ENCODE measurements around the gene CKLF.
"Not testable (repeated sequence)": the region's sequence is repeated elsewhere in the genome, so short reads cannot be mapped to it uniquely, and the experiment has no call there.

The CKLF gene

GRCh38 chr16:66572356-66572755 is 20.0 kb downstream of the CKLF start:
- no peak for DNase-seq

GRCh38 chr16:66574081-66574480 is 21.7 kb downstream of the CKLF start:
- DNase-seq, result peak in 1 of 2 donors; percentile 34

GRCh38 chr16:66574531-66574930 is 22.2 kb downstream of the CKLF start:
- DNase-seq, result no peak

GRCh38 chr16:66575060-66575459 is 22.7 kb downstream of the CKLF start:
- no peak for DNase-seq

GRCh38 chr16:66576296-66576695 is 23.9 kb downstream of the CKLF start:
- no peak for DNase-seq

- DNase-seq, result no peak
These were observed 26.5 kb downstream of the CKLF start, which contains the start of gene CMTM2 for GRCh38 chr16:66578651-66579531. CMTM2 (plus strand) TSS chr16:66579463; CDS start chr16:66579608, 145 bp downstream.

GRCh38 chr16:66580605-66581209 is 28.3 kb downstream of the CKLF start:
- no peak for DNase-seq

- peak; percentile 75 for DNase-seq
These were observed 29.0 kb downstream of the CKLF start for GRCh38 chr16:66581246-66581952.

- DNase-seq, result no peak
These were observed 33.3 kb downstream of the CKLF start for GRCh38 chr16:66585481-66586239.

GRCh38 chr16:66587881-66588600 is 35.7 kb downstream of the CKLF start:
- DNase-seq, result no peak

- peak; percentile 53 to 65 for DNase-seq
These were observed 36.8 kb downstream of the CKLF start for GRCh38 chr16:66588981-66589713.

GRCh38 chr16:66590322-66590721 is 37.9 kb downstream of the CKLF start:
- DNase-seq, result peak in 1 of 2 donors; percentile 30

- DNase-seq, result no peak
These were observed 38.6 kb downstream of the CKLF start for GRCh38 chr16:66591018-66591417.

GRCh38 chr16:66592241-66592640 is 39.9 kb downstream of the CKLF start:
- no peak for DNase-seq

GRCh38 chr16:66592814-66593213 is 40.4 kb downstream of the CKLF start:
- no peak for DNase-seq

- peak; percentile 81 to 83 for DNase-seq
These were observed 42.4 kb downstream of the CKLF start for GRCh38 chr16:66594739-66595138.

- DNase-seq, result not testable (repeated sequence)
These were observed 44.2 kb downstream of the CKLF start for GRCh38 chr16:66596559-66596958.

- peak in 1 of 2 donors; percentile 19 for DNase-seq
These were observed 44.8 kb downstream of the CKLF start for GRCh38 chr16:66596986-66597848.

- DNase-seq, result peak; percentile 31 to 53
These were observed 45.7 kb downstream of the CKLF start for GRCh38 chr16:66598111-66598510.

- DNase-seq, result no peak
These were observed 47.4 kb downstream of the CKLF start for GRCh38 chr16:66599726-66600125.

Data from inflammatory macrophage treated with lipopolysaccharide for 1 hour (primary cell).